GM23338 (cell line): Measurements from ENCODE around the gene KCNN2. TPM values are rescaled to one million over a fixed set of nuclear protein-coding genes. Genes with fewer than 3 reads are reported as not detected.

Source experiments
- ATAC-seq: fragments of 200-7000 bp; cut with Tn5 transposase; 3 replicates; pipeline ENCODE4 v1.9.1; 2020
- DNase-seq: peaks from one replicate; pipeline ENCODE4 v3.0.0-alpha.2; 2015; ENCODE audit warnings: low spot score
- H2AFZ ChIP-seq: fragments of 200-600 bp; sonication (generic); 2 replicates; pipeline ENCODE4 v1.8.0; 2016; ENCODE audit warnings: antibody characterized with exemption, mild to moderate bottlenecking, moderate library complexity
- H3F3A ChIP-seq: fragments of 200-600 bp; sonication (generic); replicated peaks from 2 replicates; pipeline ENCODE4 v1.8.0; 2017; ENCODE audit warnings: antibody characterized with exemption, mixed run types, low read depth
- H3K27ac ChIP-seq: fragments of 200-600 bp; sonication (generic); 2 replicates; pipeline ENCODE4 v1.6.1; 2016; ENCODE audit warnings: low read depth
- H3K27me3 ChIP-seq: fragments of 200-600 bp; sonication (generic); 2 replicates; pipeline ENCODE4 v1.8.0; 2016; ENCODE audit warnings: mild to moderate bottlenecking, mixed run types, moderate library complexity; ENCODE audit not compliant: insufficient read depth
- H3K36me3 ChIP-seq: fragments of 200-600 bp; sonication (generic); 2 replicates; pipeline ENCODE4 v1.8.0; 2016; ENCODE audit warnings: mild to moderate bottlenecking; ENCODE audit not compliant: insufficient read depth
- H3K4me1 ChIP-seq: fragments of 200-600 bp; sonication (generic); 2 replicates; pipeline ENCODE4 v1.8.0; 2016; ENCODE audit warnings: mild to moderate bottlenecking, moderate library complexity; ENCODE audit not compliant: insufficient read depth
- H3K4me2 ChIP-seq: fragments of 200-600 bp; sonication (generic); 2 replicates; pipeline ENCODE4 v1.7.1; 2017; ENCODE audit warnings: mixed run types
- H3K4me3 ChIP-seq: fragments of 200-600 bp; sonication (generic); 2 replicates; pipeline ENCODE4 v1.6.1; 2016; ENCODE audit warnings: mixed run types
- H3K79me2 ChIP-seq: fragments of 200-600 bp; sonication (generic); replicated peaks from 2 replicates; pipeline ENCODE4 v1.8.0; 2017; ENCODE audit warnings: mild to moderate bottlenecking; ENCODE audit not compliant: insufficient read depth
- H3K9me2 ChIP-seq: fragments of 200-600 bp; sonication (generic); 2 replicates; pipeline ENCODE4 v1.8.0; 2017; ENCODE audit not compliant: insufficient read depth
- H4K20me1 ChIP-seq: fragments of 200-600 bp; sonication (generic); replicated peaks from 2 replicates; pipeline ENCODE4 v1.8.0; 2017; ENCODE audit warnings: mild to moderate bottlenecking; ENCODE audit not compliant: insufficient read depth
- H3K27ac Mint-ChIP-seq: 2 replicates; pipeline ENCODE4 v1.8.0; 2020; ENCODE audit warnings: inconsistent platforms, mild to moderate bottlenecking, moderate library complexity, mixed read lengths
- H3K27me3 Mint-ChIP-seq: 3 replicates; pipeline ENCODE4 v1.8.0; 2022; ENCODE audit warnings: low read depth, mild to moderate bottlenecking, moderate library complexity, mixed read lengths, inconsistent platforms; ENCODE audit not compliant: insufficient read depth, poor library complexity
- H3K36me3 Mint-ChIP-seq: 3 replicates; pipeline ENCODE4 v1.8.0; 2021; ENCODE audit warnings: low read depth, mild to moderate bottlenecking, inconsistent platforms, moderate library complexity, mixed read lengths
- H3K4me1 Mint-ChIP-seq: 3 replicates; pipeline ENCODE4 v1.8.0; 2020; ENCODE audit warnings: mild to moderate bottlenecking, inconsistent platforms, mixed read lengths
- H3K4me3 Mint-ChIP-seq: 3 replicates; pipeline ENCODE4 v1.8.0; 2021; ENCODE audit warnings: moderate library complexity, mild to moderate bottlenecking, inconsistent platforms, mixed read lengths
- H3K9me3 Mint-ChIP-seq: 3 replicates; pipeline ENCODE4 v1.8.0; 2020; ENCODE audit warnings: moderate library complexity, mild to moderate bottlenecking, inconsistent platforms, mixed read lengths
- CREB1 ChIP-seq: fragments of 250-450 bp; sonication (Bioruptor Pico); IDR thresholded peaks from 2 replicates; pipeline ENCODE4 v1.5.0; 2020; ENCODE audit warnings: low read depth, mild to moderate bottlenecking, moderate library complexity
- CTCF ChIP-seq, 2 experiments: fragments of 200-600 bp in 1 of 2; sonication (generic) in 1 of 2; conservative IDR thresholded peaks; 2 replicates each; pipeline versions ENCODE4 v1.5.1 to v1.6.1; 2016 to 2017; ENCODE audit warnings: antibody characterized with exemption in 2 of 2, low read depth in 2 of 2, mild to moderate bottlenecking in 2 of 2, moderate library complexity in 1 of 2
- ETS1 ChIP-seq: IDR thresholded peaks from 2 replicates; pipeline ENCODE4 v1.6.1; 2016; ENCODE audit warnings: antibody characterized with exemption
- EZH2 ChIP-seq: fragments of 200-600 bp; sonication (generic); IDR thresholded peaks from one replicate; pipeline ENCODE4 v1.8.0; 2017; ENCODE audit warnings: antibody characterized with exemption, mild to moderate bottlenecking, low read depth; ENCODE audit not compliant: unreplicated experiment
- EZH2phosphoT487 ChIP-seq: fragments of 200-600 bp; sonication (generic); IDR thresholded peaks from one replicate; pipeline ENCODE4 v1.8.1; 2018; ENCODE audit warnings: antibody characterized with exemption; ENCODE audit not compliant: unreplicated experiment
- JUNB ChIP-seq: IDR thresholded peaks from one replicate; pipeline ENCODE4 v1.6.1; 2016; ENCODE audit warnings: antibody characterized with exemption; ENCODE audit not compliant: unreplicated experiment
- NANOG ChIP-seq: IDR thresholded peaks from 2 replicates; pipeline ENCODE4 v1.6.1; 2016; ENCODE audit warnings: antibody characterized with exemption, borderline replicate concordance
- POLR2AphosphoS5 ChIP-seq: IDR thresholded peaks from 2 replicates; pipeline ENCODE4 v1.6.1; 2016; ENCODE audit warnings: antibody characterized with exemption, low read depth
- REST ChIP-seq: IDR thresholded peaks from one replicate; pipeline ENCODE4 v1.6.1; 2018; ENCODE audit warnings: antibody characterized with exemption; ENCODE audit not compliant: unreplicated experiment
- STAT1 ChIP-seq: IDR thresholded peaks from one replicate; pipeline ENCODE4 v1.6.1; 2016; ENCODE audit warnings: antibody characterized with exemption; ENCODE audit not compliant: unreplicated experiment
- ZNF114 ChIP-seq: fragments of 250-450 bp; sonication (Bioruptor Pico); IDR thresholded peaks from 2 replicates; pipeline ENCODE4 v1.5.0; 2020; ENCODE audit warnings: mild to moderate bottlenecking, moderate library complexity
- ZNF331 ChIP-seq: fragments of 250-450 bp; sonication (Bioruptor Pico); IDR thresholded peaks from 2 replicates; pipeline ENCODE4 v1.5.0; 2020; ENCODE audit warnings: low read depth, mild to moderate bottlenecking, moderate library complexity
- ZNF462 ChIP-seq: fragments of 250-450 bp; sonication (Bioruptor Pico); IDR thresholded peaks from 2 replicates; pipeline ENCODE4 v1.5.0; 2020; ENCODE audit warnings: mild to moderate bottlenecking, moderate library complexity
- polyA plus RNA-seq: library from polyadenylated mRNA; unstranded; fragments of >200 nt; fragmentation: Nextera tagmentation; extraction: Ambion mirVana; gene quantifications from 2 replicates; pipeline ENCODE4 v1.2.1, GENCODE V29; 2016
- total RNA-seq: library from RNA; depleted of rRNA; stranded (reverse); fragments of >200 nt; shearing (Covaris generic); gene quantifications from 2 replicates; pipeline ENCODE4 v1.2.3, GENCODE V29; 2014

KCNN2 gene
- total and polyA plus RNA-seq, 2 experiments from 2014 or later = 14.7 to 15.9 TPM

GRCh38 chr5:114324282-114324681 is 37.6 kb upstream of the KCNN2 start:
- Mint-ChIP-seq H3K4me1 (no peaks in the 10 kb centered on the region), H3K27ac (no peak overlapping the region), H3K9me3 (no peaks in the 10 kb centered on the region; the same call in 2 of the 3 replicates), H3K27me3 (peaks cover 1% of the 10 kb centered on the region), H3K4me3 (no peak overlapping the region), H3K36me3 (no peaks in the 10 kb centered on the region)
- Histone ChIP-seq H3K27ac (no peak overlapping the region), H2AFZ (no peak overlapping the region), H3K79me2 (no peaks in the 10 kb centered on the region), H3K4me3 (no peak overlapping the region), H3F3A (no peaks in the 10 kb centered on the region), H3K4me1 (no peaks in the 10 kb centered on the region), H3K9me2 (peaks cover 5% of the 10 kb centered on the region; the same call in 1 of the 2 replicates), H4K20me1 (no peaks in the 10 kb centered on the region), H3K36me3 (no peaks in the 10 kb centered on the region), H3K4me2 (no peak overlapping the region), H3K27me3 (no peaks in the 10 kb centered on the region)
- ATAC-seq (no peak), DNase-seq (no peak)
- TF ChIP-seq ZNF462 (CRISPR knock-in tag) (no peak), EZH2 (no peak), EZH2phosphoT487 (no peak), ZNF114 (CRISPR knock-in tag) (no peak), CTCF (conservative IDR thresholded peaks at IDR 0.05; ENCODE audit: low read depth in 2 of 2) (no peak), POLR2AphosphoS5 (no peak), JUNB (no peak), STAT1 (no peak), CREB1 (no peak), NANOG (no peak), ETS1 (no peak), REST (no peak), ZNF331 (CRISPR knock-in tag) (no peak)
